ENCODE results near the gene TNK2. TPM values are rescaled to one million over a fixed set of nuclear protein-coding genes. Genes with fewer than 3 reads are reported as not detected.

The TNK2 gene
- total RNA-seq, 1 experiment from 2014 or later: 72.3 TPM

DNA sequence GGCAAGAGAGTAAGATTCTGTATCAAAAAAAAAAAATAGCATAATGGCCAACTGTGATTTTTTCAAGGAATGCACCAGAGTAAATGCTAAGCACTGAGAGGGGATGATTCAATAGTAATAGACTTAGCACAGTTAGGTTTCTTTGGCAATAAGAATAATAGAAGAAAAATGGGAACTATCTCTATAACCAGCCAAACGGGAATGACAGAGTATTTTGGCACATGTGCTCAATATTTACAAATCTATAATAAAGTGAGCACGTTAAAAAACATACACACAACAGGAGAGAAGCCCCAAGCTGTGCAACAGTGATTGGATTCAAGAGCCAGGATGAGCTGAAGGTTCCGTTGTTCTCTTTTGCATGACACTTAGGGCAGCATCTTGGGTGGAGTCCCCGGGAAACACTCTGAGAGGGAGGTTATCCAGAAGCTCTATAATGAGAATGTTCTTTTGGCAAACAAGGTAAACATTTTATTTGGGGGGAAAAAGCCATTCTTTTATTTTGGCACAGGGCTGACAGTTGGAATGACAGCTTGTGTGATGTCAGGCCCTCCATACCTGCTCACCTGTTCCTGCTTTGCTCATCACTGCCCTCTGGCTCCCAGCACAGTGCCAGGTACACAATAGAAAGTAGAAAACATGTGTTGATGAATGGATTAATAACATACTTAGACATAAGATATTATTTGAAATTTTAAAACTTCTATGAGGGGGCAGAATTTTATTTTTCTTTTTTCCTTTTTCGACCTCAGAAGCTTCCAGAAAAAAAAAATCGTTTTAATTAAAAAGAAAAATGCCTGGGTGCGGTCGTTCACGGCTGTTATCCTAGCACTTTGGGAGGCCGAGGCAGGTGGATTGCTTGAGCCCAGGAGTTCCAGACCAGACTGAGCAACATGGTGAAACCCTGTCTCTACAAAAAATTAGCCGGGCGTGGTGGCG is 52.6 kb downstream of the TNK2 start:
- TF ChIP-seq, protein P1, sequence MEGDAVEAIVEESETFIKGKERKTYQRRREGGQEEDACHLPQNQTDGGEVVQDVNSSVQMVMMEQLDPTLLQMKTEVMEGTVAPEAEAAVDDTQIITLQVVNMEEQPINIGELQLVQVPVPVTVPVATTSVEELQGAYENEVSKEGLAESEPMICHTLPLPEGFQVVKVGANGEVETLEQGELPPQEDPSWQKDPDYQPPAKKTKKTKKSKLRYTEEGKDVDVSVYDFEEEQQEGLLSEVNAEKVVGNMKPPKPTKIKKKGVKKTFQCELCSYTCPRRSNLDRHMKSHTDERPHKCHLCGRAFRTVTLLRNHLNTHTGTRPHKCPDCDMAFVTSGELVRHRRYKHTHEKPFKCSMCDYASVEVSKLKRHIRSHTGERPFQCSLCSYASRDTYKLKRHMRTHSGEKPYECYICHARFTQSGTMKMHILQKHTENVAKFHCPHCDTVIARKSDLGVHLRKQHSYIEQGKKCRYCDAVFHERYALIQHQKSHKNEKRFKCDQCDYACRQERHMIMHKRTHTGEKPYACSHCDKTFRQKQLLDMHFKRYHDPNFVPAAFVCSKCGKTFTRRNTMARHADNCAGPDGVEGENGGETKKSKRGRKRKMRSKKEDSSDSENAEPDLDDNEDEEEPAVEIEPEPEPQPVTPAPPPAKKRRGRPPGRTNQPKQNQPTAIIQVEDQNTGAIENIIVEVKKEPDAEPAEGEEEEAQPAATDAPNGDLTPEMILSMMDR (IDR thresholded peaks at IDR 0.05): peak; percentile 65
- TF ChIP-seq, protein P2, sequence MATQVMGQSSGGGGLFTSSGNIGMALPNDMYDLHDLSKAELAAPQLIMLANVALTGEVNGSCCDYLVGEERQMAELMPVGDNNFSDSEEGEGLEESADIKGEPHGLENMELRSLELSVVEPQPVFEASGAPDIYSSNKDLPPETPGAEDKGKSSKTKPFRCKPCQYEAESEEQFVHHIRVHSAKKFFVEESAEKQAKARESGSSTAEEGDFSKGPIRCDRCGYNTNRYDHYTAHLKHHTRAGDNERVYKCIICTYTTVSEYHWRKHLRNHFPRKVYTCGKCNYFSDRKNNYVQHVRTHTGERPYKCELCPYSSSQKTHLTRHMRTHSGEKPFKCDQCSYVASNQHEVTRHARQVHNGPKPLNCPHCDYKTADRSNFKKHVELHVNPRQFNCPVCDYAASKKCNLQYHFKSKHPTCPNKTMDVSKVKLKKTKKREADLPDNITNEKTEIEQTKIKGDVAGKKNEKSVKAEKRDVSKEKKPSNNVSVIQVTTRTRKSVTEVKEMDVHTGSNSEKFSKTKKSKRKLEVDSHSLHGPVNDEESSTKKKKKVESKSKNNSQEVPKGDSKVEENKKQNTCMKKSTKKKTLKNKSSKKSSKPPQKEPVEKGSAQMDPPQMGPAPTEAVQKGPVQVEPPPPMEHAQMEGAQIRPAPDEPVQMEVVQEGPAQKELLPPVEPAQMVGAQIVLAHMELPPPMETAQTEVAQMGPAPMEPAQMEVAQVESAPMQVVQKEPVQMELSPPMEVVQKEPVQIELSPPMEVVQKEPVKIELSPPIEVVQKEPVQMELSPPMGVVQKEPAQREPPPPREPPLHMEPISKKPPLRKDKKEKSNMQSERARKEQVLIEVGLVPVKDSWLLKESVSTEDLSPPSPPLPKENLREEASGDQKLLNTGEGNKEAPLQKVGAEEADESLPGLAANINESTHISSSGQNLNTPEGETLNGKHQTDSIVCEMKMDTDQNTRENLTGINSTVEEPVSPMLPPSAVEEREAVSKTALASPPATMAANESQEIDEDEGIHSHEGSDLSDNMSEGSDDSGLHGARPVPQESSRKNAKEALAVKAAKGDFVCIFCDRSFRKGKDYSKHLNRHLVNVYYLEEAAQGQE (IDR thresholded peaks at IDR 0.05; ENCODE audit: insufficient read depth in 1 of 2, low read depth in 2 of 2, low read length in 1 of 2): no peak
- Histone ChIP-seq H3K9me3 (ENCODE audit: control insufficient read depth, insufficient read depth, low read depth, low read length) (no peaks in the 10 kb centered on the region), H3K4me3 (ENCODE audit: low read depth in 2 of 2, low read length in 2 of 2) (no peak overlapping the region), H3K27me3 (ENCODE audit: control insufficient read depth, insufficient read depth, low read length) (no peaks in the 10 kb centered on the region), H3K27ac (ENCODE audit: low read length) (no peak overlapping the region), H3K4me1 (ENCODE audit: control insufficient read depth, insufficient read depth, low read length) (0 out of 2 replicates have a peak, but pooled peaks cover 3% of the 10 kb centered on the region), H3K36me3 (ENCODE audit: control insufficient read depth, insufficient read depth, low read length) (no peaks in the 10 kb centered on the region)
- ATAC-seq (no peak), DNase-seq (ENCODE audit: low read depth, low spot score) (no peak)
- ChIA-PET POLR2A (interaction anchor here (0.6 kb wide), 1 partner anchor 29 kb away, joined by 4 read pairs; no protein-coding TSS in a partner anchor), CTCF (no interaction called here)
- BruUV-seq (replicated peaks): no TSS peak
- in situ Hi-C loops (cut with HindIII; ENCODE audit: low pct_unique_long_range_greater_than_20kb, low sequenced_read_pairs) (no loop called here), intact Hi-C loops (cut with micrococcal nuclease; ENCODE audit: unreplicated experiment) (loop anchor here (10.0 kb wide), 1 partner anchor 139 kb away; no protein-coding TSS in a partner anchor)

DNA sequence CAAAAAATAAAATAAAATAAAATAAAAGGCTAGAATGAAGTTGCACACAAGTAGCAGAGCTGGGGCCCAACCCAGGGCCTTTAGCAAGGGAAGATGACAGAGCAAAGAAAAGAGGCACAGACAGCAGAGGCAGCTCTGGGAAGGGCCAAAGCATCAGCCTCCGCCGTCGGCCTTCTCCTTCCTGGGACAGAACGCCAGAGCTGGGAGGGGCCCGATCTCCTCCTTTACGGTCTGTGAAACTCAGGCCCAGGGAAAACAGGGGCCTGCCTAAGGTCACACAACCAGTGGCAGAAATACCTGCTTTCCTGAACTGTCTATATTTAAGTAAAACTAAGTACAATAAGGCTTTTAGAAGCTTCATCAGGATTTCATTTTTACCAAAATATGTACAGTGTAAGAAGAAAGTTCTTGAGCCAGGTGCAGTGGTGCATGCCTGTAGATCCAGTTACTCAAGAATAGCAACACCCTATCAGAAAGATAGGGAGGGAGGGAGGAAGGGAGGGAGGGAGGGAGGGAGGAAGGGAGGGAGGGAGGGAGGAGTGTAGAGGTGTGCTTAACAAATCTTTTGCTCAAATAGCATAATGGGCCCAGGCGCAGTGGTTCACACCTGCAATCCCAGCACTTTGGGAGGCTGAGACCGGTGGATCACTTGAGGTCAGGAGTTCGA is 53.6 kb downstream of the TNK2 start:
- Histone ChIP-seq H3K27ac (ENCODE audit: low read length) (no peak overlapping the region), H3K4me3 (ENCODE audit: low read depth in 2 of 2, low read length in 2 of 2) (no peak overlapping the region), H3K36me3 (ENCODE audit: control insufficient read depth, insufficient read depth, low read length) (no peaks in the 10 kb centered on the region), H3K9me3 (ENCODE audit: control insufficient read depth, insufficient read depth, low read depth, low read length) (no peaks in the 10 kb centered on the region), H3K4me1 (ENCODE audit: control insufficient read depth, insufficient read depth, low read length) (no peaks in the 10 kb centered on the region), H3K27me3 (ENCODE audit: control insufficient read depth, insufficient read depth, low read length) (no peaks in the 10 kb centered on the region)
- no peak for TF ChIP-seq TCF7L2 (IDR thresholded peaks at IDR 0.05; ENCODE audit: low read depth, low read length)
- TF ChIP-seq, protein P2 (IDR thresholded peaks at IDR 0.05; ENCODE audit: insufficient read depth in 1 of 2, low read depth in 2 of 2, low read length in 1 of 2): no peak
- no peak for TF ChIP-seq POLR2AphosphoS5 (IDR thresholded peaks at IDR 0.05; ENCODE audit: low read depth, low read length)
- TF ChIP-seq, protein P1 (IDR thresholded peaks at IDR 0.05): no peak
- no peak for TF ChIP-seq SIN3A (IDR thresholded peaks at IDR 0.05; ENCODE audit: borderline replicate concordance, insufficient read depth, low read depth, low read length)
- intact Hi-C loops (cut with micrococcal nuclease; ENCODE audit: unreplicated experiment): loop anchor here (10.0 kb wide), 1 partner anchor 140 kb away; no protein-coding TSS in a partner anchor
- no peak for ATAC-seq
- no peak for DNase-seq (ENCODE audit: low read depth, low spot score)
- ChIA-PET POLR2A (no interaction called here), CTCF (interaction anchor here (0.5 kb wide), 1 partner anchor 249 kb away, joined by 10 read pairs; no protein-coding TSS in a partner anchor)
- BruUV-seq (replicated peaks): no TSS peak
- in situ Hi-C loops (cut with HindIII; ENCODE audit: low pct_unique_long_range_greater_than_20kb, low sequenced_read_pairs): no loop called here

Measured in Panc1 (cell line).